ENCODE measurements around the gene KRT7. TPM values are rescaled to one million over a fixed set of nuclear protein-coding genes. Genes with fewer than 3 reads are reported as not detected.

KRT7 gene
- total RNA-seq, 1 experiment from 2014 or later: 3,783 TPM

- Histone ChIP-seq H3K27ac (peak within 1 kb of the TSS; percentile 77), H2AFZ (no peak within 1 kb of the TSS), H3F3A (ENCODE audit: insufficient read depth, low read depth) (peaks cover 52% of the 10 kb centered on the region), H4K20me1 (ENCODE audit: insufficient read depth) (no peaks in the 10 kb centered on the region), H3K27me3 (ENCODE audit: insufficient read depth, low read depth) (no peaks in the 10 kb centered on the region), H3K79me2 (ENCODE audit: low read depth) (peaks cover 51% of the 10 kb centered on the region), H3K9me2 (ENCODE audit: insufficient read depth) (no peaks in the 10 kb centered on the region), H3K9me3 (ENCODE audit: insufficient read depth, low read depth) (no peaks in the 10 kb centered on the region), H3K4me1 (replicated peaks; ENCODE audit: insufficient read depth) (peaks cover 75% of the 10 kb centered on the region), H3K4me3 (peak within 1 kb of the TSS; percentile 92), H3K36me3 (ENCODE audit: low read depth) (peaks cover 11% of the 10 kb centered on the region; the same call in 1 of the 2 replicates), H3K4me2 (peak within 1 kb of the TSS; percentile 90)
- DNase-seq: peak; percentile 92 to 98
- intact Hi-C loops (cut with micrococcal nuclease; ENCODE audit: unreplicated experiment): loop anchor here (1.0 kb wide), 4 partner anchors 21 to 89 kb away; no protein-coding TSS in a partner anchor
- CTCF ChIA-PET: interaction anchor here (0.5 to 1.5 kb wide), 2 partner anchors 15 to 698 kb away, joined by 3 to 5 read pairs; no protein-coding TSS in a partner anchor
- no TSS peak for BruUV-seq (replicated peaks)
- no peak for TF ChIP-seq EZH2 (IDR thresholded peaks at IDR 0.05; ENCODE audit: low read depth)
- TF ChIP-seq CTCF (conservative IDR thresholded peaks at IDR 0.05): no peak
- POLR2A ChIA-PET (ENCODE audit: unreplicated experiment): interaction anchor here (0.5 to 2.3 kb wide), 22 partner anchors 11 to 1316 kb away, joined by 3 to 26 read pairs (median 4); no protein-coding TSS in a partner anchor
Measured at GRCh38 chr12:52191841-52192791, 40.9 kb upstream of the KRT7 start, which contains the start of gene KRT80. Gene KRT80 (minus strand): TSS chr12:52192014. CDS start chr12:52191902, 112 bp downstream.

- Histone ChIP-seq H3K4me1 (replicated peaks; ENCODE audit: insufficient read depth) (peaks cover 75% of the 10 kb centered on the region), H3K4me2 (peak overlapping the region; percentile 90), H3K27me3 (ENCODE audit: insufficient read depth, low read depth) (no peaks in the 10 kb centered on the region), H3K36me3 (ENCODE audit: low read depth) (peaks cover 8% of the 10 kb centered on the region; the same call in 1 of the 2 replicates), H3K4me3 (no peak overlapping the region), H3F3A (ENCODE audit: insufficient read depth, low read depth) (peaks cover 52% of the 10 kb centered on the region; the same call in 1 of the 2 replicates), H3K27ac (peak overlapping the region; percentile 59; the same call in 1 of the 2 replicates), H4K20me1 (ENCODE audit: insufficient read depth) (no peaks in the 10 kb centered on the region), H3K9me3 (ENCODE audit: insufficient read depth, low read depth) (no peaks in the 10 kb centered on the region), H3K9me2 (ENCODE audit: insufficient read depth) (no peaks in the 10 kb centered on the region), H2AFZ (no peak overlapping the region), H3K79me2 (ENCODE audit: low read depth) (peaks cover 36% of the 10 kb centered on the region)
- POLR2A ChIA-PET (ENCODE audit: unreplicated experiment): interaction anchor here (0.5 to 1.4 kb wide), 6 partner anchors 10 to 370 kb away, joined by 3 to 19 read pairs (median 8); no protein-coding TSS in a partner anchor
- intact Hi-C loops (cut with micrococcal nuclease; ENCODE audit: unreplicated experiment): no loop called here
- no TSS peak for BruUV-seq (replicated peaks)
- no peak for DNase-seq
- CTCF ChIA-PET: interaction anchor here (0.6 to 1.0 kb wide), 4 partner anchors 14 to 802 kb away, joined by 3 to 5 read pairs (median 4); no protein-coding TSS in a partner anchor
- TF ChIP-seq CTCF (conservative IDR thresholded peaks at IDR 0.05) (no peak), EZH2 (IDR thresholded peaks at IDR 0.05; ENCODE audit: low read depth) (no peak)
Measured at GRCh38 chr12:52193532-52193931, 39.5 kb upstream of the KRT7 start.

GRCh38 chr12:52193991-52194390 is 39.1 kb upstream of the KRT7 start:
- Histone ChIP-seq H3K4me3 (no peak overlapping the region), H3K27me3 (ENCODE audit: insufficient read depth, low read depth) (no peaks in the 10 kb centered on the region), H3K27ac (peak overlapping the region; percentile 59; the same call in 1 of the 2 replicates), H3K9me2 (ENCODE audit: insufficient read depth) (no peaks in the 10 kb centered on the region), H3K4me2 (peak overlapping the region; percentile 90), H3F3A (ENCODE audit: insufficient read depth, low read depth) (peaks cover 50% of the 10 kb centered on the region; the same call in 1 of the 2 replicates), H3K79me2 (ENCODE audit: low read depth) (peaks cover 32% of the 10 kb centered on the region), H3K4me1 (replicated peaks; ENCODE audit: insufficient read depth) (peaks cover 75% of the 10 kb centered on the region), H3K9me3 (ENCODE audit: insufficient read depth, low read depth) (no peaks in the 10 kb centered on the region), H4K20me1 (ENCODE audit: insufficient read depth) (no peaks in the 10 kb centered on the region), H3K36me3 (ENCODE audit: low read depth) (peaks cover 8% of the 10 kb centered on the region; the same call in 1 of the 2 replicates), H2AFZ (no peak overlapping the region)
- CTCF ChIA-PET: interaction anchor here (0.6 to 1.0 kb wide), 4 partner anchors 13 to 801 kb away, joined by 3 to 5 read pairs (median 4); no protein-coding TSS in a partner anchor
- POLR2A ChIA-PET (ENCODE audit: unreplicated experiment): interaction anchor here (0.6 to 1.4 kb wide), 4 partner anchors 12 to 161 kb away, joined by 3 to 9 read pairs (median 4); no protein-coding TSS in a partner anchor
- no TSS peak for BruUV-seq (replicated peaks)
- peak; percentile 68 to 76 for DNase-seq
- intact Hi-C loops (cut with micrococcal nuclease; ENCODE audit: unreplicated experiment): no loop called here
- TF ChIP-seq EZH2 (IDR thresholded peaks at IDR 0.05; ENCODE audit: low read depth) (no peak), CTCF (conservative IDR thresholded peaks at IDR 0.05) (no peak)
